OCI-LY3 (cell line): ENCODE results near the gene DTX2.
"Not testable (repeated sequence)": the region's sequence is repeated elsewhere in the genome, so short reads cannot be mapped to it uniquely, and the experiment has no call there.

Experiments used
- H2AFZ ChIP-seq: fragments of 200-600, 300-600 bp; shearing (Covaris generic); 2 replicates; pipeline ENCODE4 v1.6.0; 2014; ENCODE audit warnings: antibody characterized with exemption, low read depth, low read length
- H3K27ac ChIP-seq: fragments of 200-600, 300-600 bp; sonication (generic); 2 replicates; pipeline ENCODE4 v1.5.1; 2014; ENCODE audit warnings: mild to moderate bottlenecking, low read length, moderate library complexity, mixed read lengths
- H3K27me3 ChIP-seq: fragments of 200-600, 300-600 bp; sonication (generic); 2 replicates; pipeline ENCODE4 v1.6.1; 2014; ENCODE audit warnings: low read depth, low read length, mixed read lengths
- H3K36me3 ChIP-seq: fragments of 200-600, 300-600 bp; sonication (generic); replicated peaks from 2 replicates; pipeline ENCODE3; 2014; ENCODE audit warnings: low read depth, low read length, mixed read lengths
- H3K4me1 ChIP-seq: fragments of 300-600, 200-600 bp; sonication (generic); 2 replicates; pipeline ENCODE4 v1.6.1; 2014; ENCODE audit warnings: low read length, mixed read lengths
- H3K4me2 ChIP-seq: fragments of 200-600, 300-600 bp; sonication (generic); 2 replicates; pipeline ENCODE4 v1.6.1; 2014; ENCODE audit warnings: low read length, mixed read lengths
- H3K4me3 ChIP-seq: fragments of 300-600, 200-600 bp; sonication (generic); 2 replicates; pipeline ENCODE4 v1.5.1; 2014; ENCODE audit warnings: antibody characterized with exemption, mild to moderate bottlenecking, low read length, moderate library complexity
- H3K79me2 ChIP-seq: fragments of 300-600, 200-600 bp; shearing (Covaris generic); 2 replicates; pipeline ENCODE4 v1.6.1; 2014; ENCODE audit warnings: mild to moderate bottlenecking, low read length, mixed read lengths
- H3K9ac ChIP-seq: fragments of 300-600, 200-600 bp; shearing (Covaris generic); 2 replicates; pipeline ENCODE4 v1.6.0; 2014; ENCODE audit warnings: mild to moderate bottlenecking, low read length, moderate library complexity
- H3K9me3 ChIP-seq: fragments of 200-600, 300-600 bp; shearing (Covaris generic); 2 replicates; pipeline ENCODE4 v1.6.1; 2014; ENCODE audit warnings: low read length, mixed read lengths; ENCODE audit not compliant: insufficient read depth
- H4K20me1 ChIP-seq: fragments of 200-600, 300-600 bp; sonication (generic); 2 replicates; pipeline ENCODE4 v1.6.1; 2016; ENCODE audit warnings: low read length, mixed read lengths; ENCODE audit not compliant: insufficient read depth
- CTCF ChIP-seq: fragments of 200-600, 300-600 bp; sonication (generic); IDR thresholded peaks from 2 replicates; pipeline ENCODE4 v1.5.1; 2014; ENCODE audit warnings: antibody characterized with exemption, low read length, low read depth
- EZH2phosphoT487 ChIP-seq: fragments of 200-600 bp; shearing (Covaris generic); IDR thresholded peaks from 2 replicates; pipeline ENCODE4 v1.6.1; 2018; ENCODE audit warnings: antibody characterized with exemption, mixed run types, low read depth

DTX2 gene

GRCh38 chr7:76507723-76508406, 46.4 kb downstream of the DTX2 start:
- no peaks in the 10 kb centered on the region for H3K27me3 ChIP-seq
- no peaks in the 10 kb centered on the region for H3K4me1 ChIP-seq
- TF ChIP-seq EZH2phosphoT487 (no peak), CTCF (no peak)
- H3K79me2 ChIP-seq, result no peaks in the 10 kb centered on the region
- H4K20me1 ChIP-seq, result no peaks in the 10 kb centered on the region
- peaks cover 5% of the 10 kb centered on the region for H3K36me3 ChIP-seq
- H3K9me3 ChIP-seq, result no peaks in the 10 kb centered on the region
- no peak overlapping the region for H3K4me3 ChIP-seq
- H3K4me2 ChIP-seq, result no peak overlapping the region
- H2AFZ ChIP-seq, result no peak overlapping the region
- H3K9ac ChIP-seq, result no peak overlapping the region
- no peak overlapping the region for H3K27ac ChIP-seq

- no peaks in the 10 kb centered on the region for H3K4me1 ChIP-seq
- H2AFZ ChIP-seq, result no peak within 1 kb of the TSS
- H3K9ac ChIP-seq, result no peak within 1 kb of the TSS
- no peak for TF ChIP-seq EZH2phosphoT487
- no peak for TF ChIP-seq CTCF
- H4K20me1 ChIP-seq, result no peaks in the 10 kb centered on the region
- H3K79me2 ChIP-seq, result no peaks in the 10 kb centered on the region
- H3K36me3 ChIP-seq, result peaks cover 5% of the 10 kb centered on the region
- H3K9me3 ChIP-seq, result no peaks in the 10 kb centered on the region
- no peaks in the 10 kb centered on the region for H3K27me3 ChIP-seq
- H3K4me2 ChIP-seq, result no peak within 1 kb of the TSS
- no peak within 1 kb of the TSS for H3K27ac ChIP-seq
- no peak within 1 kb of the TSS for H3K4me3 ChIP-seq
Measured at GRCh38 chr7:76509931-76510877, 48.7 kb downstream of the DTX2 start, which contains the start of gene UPK3B. Gene UPK3B, plus strand, starts transcription at chr7:76510552. Its CDS starts 101 bp downstream, at chr7:76510653.

- H3K79me2 ChIP-seq, H3K9me3 ChIP-seq, H3K27me3 ChIP-seq, H4K20me1 ChIP-seq, H3K4me2 ChIP-seq, H3K9ac ChIP-seq, H3K4me3 ChIP-seq, H3K36me3 ChIP-seq, H2AFZ ChIP-seq, H3K27ac ChIP-seq, H3K4me1 ChIP-seq: not testable (repeated sequence)
Measured at GRCh38 chr7:76511200-76511910, 49.8 kb downstream of the DTX2 start.

- not testable (repeated sequence) for H3K36me3 ChIP-seq
Measured at GRCh38 chr7:76511911-76512885, 50.7 kb downstream of the DTX2 start.

More at GRCh38 chr7:76511911-76512885, 50.7 kb downstream of the DTX2 start:
- H3K9me3 ChIP-seq, H3K27ac ChIP-seq, H3K4me2 ChIP-seq, H2AFZ ChIP-seq, H3K4me3 ChIP-seq, H3K79me2 ChIP-seq, H3K27me3 ChIP-seq, H4K20me1 ChIP-seq, H3K4me1 ChIP-seq, H3K9ac ChIP-seq: not testable (repeated sequence)
